Liver (tissue), 3 donors: ENCODE measurements around the gene PRMT5.

Experiments used
- CTCF ChIP-seq: fragments of 150-350 bp; IDR thresholded peaks from 2 replicates; pipeline ENCODE4 v1.5.1; 2017; ENCODE audit warnings: improper control_type of control experiment, low read depth, low read length; ENCODE audit not compliant: missing input control
- EGR1 ChIP-seq, 2 donors: IDR thresholded peaks; 2 replicates each; pipeline ENCODE4 v1.6.1; 2016 to 2018; ENCODE audit warnings: antibody characterized with exemption in 2 of 2, low read depth in 2 of 2
- GABPA ChIP-seq, 2 donors: IDR thresholded peaks in 1 of 2; conservative IDR thresholded peaks in 1 of 2; 2 replicates each; pipeline ENCODE4 v1.6.1; 2016; ENCODE audit warnings: antibody characterized with exemption in 2 of 2, mild to moderate bottlenecking in 1 of 2, moderate library complexity in 1 of 2
- HNF4G ChIP-seq: IDR thresholded peaks from 2 replicates; pipeline ENCODE4 v1.6.1; 2016; ENCODE audit warnings: antibody characterized with exemption
- MAX ChIP-seq: IDR thresholded peaks from 2 replicates; pipeline ENCODE4 v1.6.1; 2016; ENCODE audit warnings: antibody characterized with exemption
- RAD21 ChIP-seq, 2 donors: IDR thresholded peaks; 2 replicates each; pipeline ENCODE4 v1.6.1; 2016; ENCODE audit warnings: antibody characterized with exemption in 2 of 2, mild to moderate bottlenecking in 2 of 2
- YY1 ChIP-seq: IDR thresholded peaks from 2 replicates; pipeline ENCODE4 v1.6.1; 2016; ENCODE audit warnings: antibody characterized with exemption, mild to moderate bottlenecking
- TF ChIP-seq, protein P1 (sequence below): IDR thresholded peaks from 2 replicates; pipeline ENCODE4 v1.6.1; 2016; ENCODE audit warnings: antibody characterized with exemption
- TF ChIP-seq, protein P2 (sequence below): IDR thresholded peaks from 2 replicates; pipeline ENCODE4 v1.6.1; 2016; ENCODE audit warnings: antibody characterized with exemption, mild to moderate bottlenecking
- donor health status: healthy.
- donor health status: healthy.

DNA sequence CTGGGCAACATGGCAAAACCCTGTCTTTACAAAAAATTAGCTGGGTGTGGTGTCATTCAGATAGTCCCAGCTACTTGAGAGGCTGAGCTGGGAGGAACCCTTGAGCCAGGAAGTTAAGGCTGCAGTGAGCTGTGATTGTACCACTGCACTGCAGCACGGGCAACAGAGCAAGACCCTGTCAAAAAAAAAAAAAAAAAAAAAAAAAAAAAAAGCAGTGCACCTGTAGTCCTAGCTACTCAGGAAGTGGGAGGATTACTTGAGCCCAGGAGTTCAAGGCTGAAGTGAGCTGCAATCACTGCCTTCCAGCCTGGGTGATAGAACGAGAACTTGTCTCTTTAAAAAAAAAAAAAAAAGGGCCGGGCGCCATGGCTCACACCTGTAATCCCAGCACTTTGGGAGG is 40.5 kb downstream of the PRMT5 start:
- TF ChIP-seq GABPA (IDR thresholded peaks at IDR 0.05 in 1 of 2, conservative IDR thresholded peaks at IDR 0.05 in 1 of 2), result no peak
- TF ChIP-seq EGR1 (IDR thresholded peaks at IDR 0.05; ENCODE audit: low read depth in 2 of 2), result no peak
- no peak for TF ChIP-seq MAX
- TF ChIP-seq YY1, result no peak
- no peak for TF ChIP-seq CTCF
- TF ChIP-seq, protein P1, sequence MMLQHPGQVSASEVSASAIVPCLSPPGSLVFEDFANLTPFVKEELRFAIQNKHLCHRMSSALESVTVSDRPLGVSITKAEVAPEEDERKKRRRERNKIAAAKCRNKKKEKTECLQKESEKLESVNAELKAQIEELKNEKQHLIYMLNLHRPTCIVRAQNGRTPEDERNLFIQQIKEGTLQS, result no peak
- no peak for TF ChIP-seq RAD21 (IDR thresholded peaks at IDR 0.05)
- TF ChIP-seq, protein P2, sequence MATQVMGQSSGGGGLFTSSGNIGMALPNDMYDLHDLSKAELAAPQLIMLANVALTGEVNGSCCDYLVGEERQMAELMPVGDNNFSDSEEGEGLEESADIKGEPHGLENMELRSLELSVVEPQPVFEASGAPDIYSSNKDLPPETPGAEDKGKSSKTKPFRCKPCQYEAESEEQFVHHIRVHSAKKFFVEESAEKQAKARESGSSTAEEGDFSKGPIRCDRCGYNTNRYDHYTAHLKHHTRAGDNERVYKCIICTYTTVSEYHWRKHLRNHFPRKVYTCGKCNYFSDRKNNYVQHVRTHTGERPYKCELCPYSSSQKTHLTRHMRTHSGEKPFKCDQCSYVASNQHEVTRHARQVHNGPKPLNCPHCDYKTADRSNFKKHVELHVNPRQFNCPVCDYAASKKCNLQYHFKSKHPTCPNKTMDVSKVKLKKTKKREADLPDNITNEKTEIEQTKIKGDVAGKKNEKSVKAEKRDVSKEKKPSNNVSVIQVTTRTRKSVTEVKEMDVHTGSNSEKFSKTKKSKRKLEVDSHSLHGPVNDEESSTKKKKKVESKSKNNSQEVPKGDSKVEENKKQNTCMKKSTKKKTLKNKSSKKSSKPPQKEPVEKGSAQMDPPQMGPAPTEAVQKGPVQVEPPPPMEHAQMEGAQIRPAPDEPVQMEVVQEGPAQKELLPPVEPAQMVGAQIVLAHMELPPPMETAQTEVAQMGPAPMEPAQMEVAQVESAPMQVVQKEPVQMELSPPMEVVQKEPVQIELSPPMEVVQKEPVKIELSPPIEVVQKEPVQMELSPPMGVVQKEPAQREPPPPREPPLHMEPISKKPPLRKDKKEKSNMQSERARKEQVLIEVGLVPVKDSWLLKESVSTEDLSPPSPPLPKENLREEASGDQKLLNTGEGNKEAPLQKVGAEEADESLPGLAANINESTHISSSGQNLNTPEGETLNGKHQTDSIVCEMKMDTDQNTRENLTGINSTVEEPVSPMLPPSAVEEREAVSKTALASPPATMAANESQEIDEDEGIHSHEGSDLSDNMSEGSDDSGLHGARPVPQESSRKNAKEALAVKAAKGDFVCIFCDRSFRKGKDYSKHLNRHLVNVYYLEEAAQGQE, result no peak
- no peak for TF ChIP-seq HNF4G
